Measurements from ENCODE around the gene KLK14. TPM values are rescaled to one million over a fixed set of nuclear protein-coding genes. Genes with fewer than 3 reads are reported as not detected.

KLK14 gene
- total RNA-seq, 1 experiment from 2014 or later: 0.26 TPM

GRCh38 chr19:51075998-51076397 is 6.7 kb downstream of the KLK14 start:
- H3K27me3 Mint-ChIP-seq (ENCODE audit: low read depth): peaks cover 7% of the 10 kb centered on the region; the same call in 1 of the 2 replicates
- Histone ChIP-seq H3K56ac (ENCODE audit: insufficient read length, low read depth, low read length) (no peak overlapping the region), H2BK12ac (ENCODE audit: insufficient read length, low read depth, low read length) (no peak overlapping the region), H4K91ac (ENCODE audit: insufficient read length, low read depth, low read length) (no peak overlapping the region), H2BK15ac (ENCODE audit: low read depth, low read length) (no peak overlapping the region), H3K79me1 (ENCODE audit: insufficient read depth, low read depth, low read length, poor library complexity, severe bottlenecking) (no peaks in the 10 kb centered on the region), H2AK5ac (ENCODE audit: insufficient read length, low read length) (no peak overlapping the region), H2BK20ac (ENCODE audit: low read depth, low read length, poor library complexity, severe bottlenecking) (no peak overlapping the region), H3K79me2 (ENCODE audit: insufficient read depth, low read length) (no peaks in the 10 kb centered on the region), H4K5ac (ENCODE audit: insufficient read length, low read depth, low read length) (no peak overlapping the region), H3K9me3 (ENCODE audit: control insufficient read depth, low read depth, low read length) (no peaks in the 10 kb centered on the region), H3K27ac (ENCODE audit: insufficient read length, low read depth, low read length) (no peak overlapping the region), H4K20me1 (ENCODE audit: control insufficient read depth, insufficient read depth, insufficient read length) (no peaks in the 10 kb centered on the region), H3K27me3 (ENCODE audit: insufficient read depth, low read length) (no peaks in the 10 kb centered on the region), H3K23me2 (ENCODE audit: insufficient read length, low read depth, low read length, poor library complexity, severe bottlenecking) (no peaks in the 10 kb centered on the region), H3K14ac (ENCODE audit: insufficient read depth, low read length) (no peak overlapping the region), H3K4me2 (ENCODE audit: insufficient read depth, insufficient read length, low read length) (no peak overlapping the region), H3K4me1 (ENCODE audit: insufficient read depth, low read length) (peaks cover 2% of the 10 kb centered on the region; the same call in 1 of the 2 replicates), H3K9ac (ENCODE audit: extremely low read depth, insufficient read length, low read length) (no peak overlapping the region), H2BK5ac (ENCODE audit: insufficient read length, low read length) (no peak overlapping the region), H3K4ac (ENCODE audit: low read depth, low read length) (no peak overlapping the region), H2BK120ac (ENCODE audit: low read depth, low read length, poor library complexity, severe bottlenecking) (no peak overlapping the region), H2AFZ (ENCODE audit: low read length) (no peak overlapping the region), H4K8ac (replicated peaks; ENCODE audit: insufficient read length, low read depth, low read length) (no peak overlapping the region), H3T11ph (ENCODE audit: low read length) (no peak overlapping the region), H3K18ac (ENCODE audit: insufficient read length, low read depth, low read length) (no peak overlapping the region), H3K23ac (ENCODE audit: insufficient read length, low read depth, low read length) (no peak overlapping the region)
- no peak for TF ChIP-seq CTCF (conservative IDR thresholded peaks at IDR 0.05)
- H3K4me3 Mint-ChIP-seq: no peak overlapping the region
- DNase-seq: no peak
- peaks cover 7 to 15% of the 10 kb centered on the region in 2 experiments for H3K9me3 Mint-ChIP-seq
- no peak overlapping the region for H3K27ac Mint-ChIP-seq
- H3K36me3 Mint-ChIP-seq (ENCODE audit: insufficient read depth in 1 of 3, low read depth in 3 of 3): peaks cover 0 to 7% (median 0%) of the 10 kb centered on the region in 3 experiments; a peak in 1 of 7 replicates
- H3K4me1 Mint-ChIP-seq: peaks cover 13 to 16% of the 10 kb centered on the region in 2 experiments
- no CpG with 5 or more reads among the region's 5 CpGs for WGBS (ENCODE audit: extremely low coverage, insufficient read length, low lambda C conversion rate)

All from H9 (cell line).